GM18519 (cell line): Measurements from ENCODE around the gene GRHL3.

Source experiments
- ATAC-seq: cut with Tn5 transposase; IDR thresholded peaks from one replicate; pipeline ENCODE4 v1.9.1; 2021; ENCODE audit warnings: mild to moderate bottlenecking, moderate library complexity; ENCODE audit not compliant: unreplicated experiment, low FRiP score

Gene GRHL3

GRCh38 chr1:24317081-24317480, 2.1 kb upstream of the GRHL3 start:
- no peak for ATAC-seq

DNA sequence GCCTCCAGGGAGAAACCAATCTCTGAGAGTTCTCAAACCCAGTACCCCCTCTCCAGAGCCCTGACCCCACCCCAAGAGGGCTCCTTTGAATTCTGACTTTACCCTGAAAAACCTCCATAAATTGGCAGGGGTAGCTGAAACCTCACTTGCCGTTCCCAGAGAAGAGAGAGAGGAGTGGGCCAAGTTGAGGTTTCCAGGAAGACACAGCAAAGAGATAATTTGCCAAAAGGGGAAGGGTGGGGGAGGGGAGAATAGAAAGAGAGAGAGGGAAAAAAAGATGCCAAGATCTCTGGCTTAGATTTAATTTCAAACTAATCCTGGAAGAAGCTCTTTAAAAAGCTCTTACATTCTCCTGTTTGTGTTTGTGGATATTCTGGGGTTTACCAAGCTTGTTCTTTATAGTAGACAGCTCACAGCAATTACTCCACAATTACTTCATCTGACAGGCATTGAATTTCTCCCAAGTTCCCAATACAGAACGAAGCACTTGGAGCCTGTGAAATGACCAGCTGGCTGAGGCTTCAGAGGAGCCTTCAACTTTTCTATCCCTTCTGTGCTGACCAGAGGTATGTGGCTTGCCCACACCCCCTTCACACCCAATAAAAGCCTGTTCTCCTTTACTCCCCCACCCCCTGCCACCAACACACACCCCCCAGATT, 1.1 kb upstream of the GRHL3 start:
- no peak for ATAC-seq

DNA sequence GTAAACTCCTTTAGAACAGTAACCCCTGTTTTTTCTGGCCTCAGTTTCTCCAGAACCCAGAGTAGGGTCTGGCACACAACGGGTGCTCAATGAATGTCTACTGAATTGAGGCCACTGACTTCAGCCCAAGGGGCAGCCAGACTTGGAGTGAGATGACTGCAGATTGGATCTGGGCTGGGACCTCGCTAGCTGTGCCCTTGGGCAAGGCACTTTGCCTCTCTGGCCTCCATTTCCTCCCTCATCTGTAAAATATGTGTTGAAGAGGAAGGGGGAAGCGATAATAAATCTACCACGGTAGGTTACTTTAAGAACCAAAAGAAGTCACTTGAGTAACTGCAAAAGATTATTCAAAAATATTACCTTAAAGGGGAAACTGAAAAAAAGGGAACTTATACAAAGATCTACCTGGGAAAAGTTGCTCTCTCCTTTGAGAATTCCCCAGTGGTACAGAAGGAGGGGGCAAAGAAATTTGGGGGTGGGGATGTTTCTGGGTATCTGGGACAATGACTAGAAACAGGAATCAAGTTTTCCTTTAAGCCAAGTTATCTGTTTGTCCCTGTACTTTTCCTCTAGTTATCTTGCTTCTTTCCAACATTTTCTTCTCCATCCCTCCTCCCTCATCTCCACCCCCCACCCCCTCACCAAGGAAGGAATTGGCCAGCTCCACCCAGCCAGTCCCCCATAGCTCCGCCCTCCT, 394 bp upstream of the GRHL3 start:
- no peak for ATAC-seq

DNA sequence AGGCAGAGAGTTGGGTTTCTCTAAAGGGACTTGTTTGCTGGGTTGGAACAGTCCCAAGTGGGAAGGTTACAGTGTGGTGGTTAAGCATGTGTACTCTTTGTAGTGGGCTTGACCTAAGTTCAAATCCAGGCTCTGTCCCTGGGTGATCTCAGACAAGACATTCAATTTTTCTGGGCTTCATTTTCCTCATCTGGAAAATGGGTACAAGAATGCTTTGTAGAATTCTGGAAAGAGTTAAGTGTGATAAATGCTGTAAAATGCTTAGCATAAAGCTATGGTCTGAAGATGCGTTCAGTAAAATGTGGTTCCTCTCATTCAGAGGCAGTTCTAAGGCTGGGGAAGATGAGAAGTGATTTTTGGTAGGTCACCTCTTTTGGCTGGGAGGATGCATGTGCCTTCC, 805 bp downstream of the GRHL3 start:
- no peak for ATAC-seq

DNA sequence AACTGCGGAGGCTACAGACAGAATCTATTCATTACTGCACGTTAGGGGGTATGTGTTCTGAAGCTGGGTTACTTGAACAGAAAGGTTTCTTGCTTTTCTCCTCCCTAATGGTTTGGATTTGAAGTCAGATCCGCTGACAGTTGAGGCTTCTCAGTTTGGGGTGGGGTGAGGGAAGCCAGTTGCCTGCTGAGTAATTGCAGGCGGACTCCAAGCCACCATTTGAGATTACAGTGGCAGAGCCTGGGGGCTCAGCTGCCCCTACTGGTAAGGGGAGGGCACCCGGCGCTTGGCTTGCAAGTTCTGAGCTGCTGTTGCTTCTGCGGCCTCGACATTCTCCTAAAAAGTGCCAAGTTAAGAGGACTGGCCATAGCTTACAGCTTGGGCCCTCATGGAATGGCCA, 2.0 kb downstream of the GRHL3 start:
- ATAC-seq = no peak

DNA sequence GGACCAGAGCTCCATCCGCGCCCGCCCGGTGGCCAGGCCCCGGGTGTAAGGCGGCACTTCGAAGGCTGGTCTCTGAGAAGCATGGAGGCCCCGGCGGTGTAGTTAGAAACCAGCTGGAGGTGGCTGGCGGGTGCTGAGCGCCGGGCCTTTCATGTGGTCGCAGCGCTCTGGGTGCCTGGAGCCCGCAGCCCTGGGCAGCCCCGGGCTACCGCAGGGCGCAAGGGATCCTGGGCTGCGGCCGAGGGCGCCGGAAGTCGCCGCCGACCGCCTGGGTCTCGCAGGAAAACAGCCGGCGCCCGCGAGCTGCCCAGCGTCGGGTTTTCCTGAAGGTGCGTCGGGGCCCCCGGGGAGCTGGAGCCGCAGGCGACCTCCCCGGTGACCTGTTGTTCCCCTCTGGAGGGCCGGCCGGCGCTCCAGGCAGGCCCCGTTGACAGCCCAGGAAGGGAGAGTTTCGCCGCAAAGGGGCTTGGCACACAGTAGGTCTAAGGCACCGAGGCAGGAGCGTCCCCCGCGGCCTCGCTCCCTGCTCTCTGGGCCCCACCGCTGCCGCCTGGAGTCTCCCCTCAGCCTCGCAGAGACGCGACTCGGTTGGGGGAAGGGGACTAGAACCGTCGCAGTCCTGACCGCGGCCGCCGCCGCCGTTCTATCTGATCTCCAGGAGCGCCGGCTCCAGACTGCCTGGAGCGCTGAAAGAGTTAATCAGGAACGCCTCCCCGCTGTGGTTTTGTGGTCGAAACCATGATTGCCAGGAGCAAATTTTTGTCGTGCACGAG, 2.7 kb downstream of the GRHL3 start:
- no peak for ATAC-seq

DNA sequence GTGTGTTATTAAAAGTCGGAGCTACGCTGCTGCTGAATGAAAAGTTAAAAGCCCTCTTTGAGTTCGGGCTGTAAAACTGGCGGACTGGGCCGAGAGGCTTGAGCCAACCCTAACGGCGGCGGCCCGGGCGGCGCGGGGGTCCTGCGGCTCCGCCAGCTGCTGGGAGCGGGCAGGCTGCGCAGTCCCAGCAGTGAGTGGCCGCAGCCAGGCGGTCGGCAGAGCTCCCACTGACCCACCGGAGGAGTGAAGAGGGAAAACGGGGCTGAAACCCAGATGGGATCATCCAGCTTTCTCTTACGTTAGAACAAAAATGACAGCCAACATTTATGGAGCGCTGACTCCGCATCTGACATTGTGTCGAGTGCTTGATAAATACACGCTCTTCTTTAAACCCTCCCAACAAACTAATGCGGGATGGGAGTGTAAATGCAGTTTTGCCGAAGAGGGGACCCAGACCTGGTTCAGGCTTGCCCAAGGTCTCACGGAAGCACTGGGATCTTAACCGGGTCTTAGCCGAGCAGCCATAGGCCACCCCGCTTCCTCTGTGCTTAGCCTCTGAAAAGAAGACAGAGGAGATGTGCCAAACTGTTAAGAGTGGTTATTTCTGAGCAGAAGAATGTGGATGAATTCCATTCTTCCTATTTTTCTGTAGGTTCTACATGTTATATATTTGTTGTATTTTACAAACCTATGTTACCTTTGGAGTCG, 3.5 kb downstream of the GRHL3 start:
- no peak for ATAC-seq

GRCh38 chr1:24323281-24323680, 4.1 kb downstream of the GRHL3 start:
- no peak for ATAC-seq

GRCh38 chr1:24324903-24325302, 5.7 kb downstream of the GRHL3 start:
- ATAC-seq = no peak

DNA sequence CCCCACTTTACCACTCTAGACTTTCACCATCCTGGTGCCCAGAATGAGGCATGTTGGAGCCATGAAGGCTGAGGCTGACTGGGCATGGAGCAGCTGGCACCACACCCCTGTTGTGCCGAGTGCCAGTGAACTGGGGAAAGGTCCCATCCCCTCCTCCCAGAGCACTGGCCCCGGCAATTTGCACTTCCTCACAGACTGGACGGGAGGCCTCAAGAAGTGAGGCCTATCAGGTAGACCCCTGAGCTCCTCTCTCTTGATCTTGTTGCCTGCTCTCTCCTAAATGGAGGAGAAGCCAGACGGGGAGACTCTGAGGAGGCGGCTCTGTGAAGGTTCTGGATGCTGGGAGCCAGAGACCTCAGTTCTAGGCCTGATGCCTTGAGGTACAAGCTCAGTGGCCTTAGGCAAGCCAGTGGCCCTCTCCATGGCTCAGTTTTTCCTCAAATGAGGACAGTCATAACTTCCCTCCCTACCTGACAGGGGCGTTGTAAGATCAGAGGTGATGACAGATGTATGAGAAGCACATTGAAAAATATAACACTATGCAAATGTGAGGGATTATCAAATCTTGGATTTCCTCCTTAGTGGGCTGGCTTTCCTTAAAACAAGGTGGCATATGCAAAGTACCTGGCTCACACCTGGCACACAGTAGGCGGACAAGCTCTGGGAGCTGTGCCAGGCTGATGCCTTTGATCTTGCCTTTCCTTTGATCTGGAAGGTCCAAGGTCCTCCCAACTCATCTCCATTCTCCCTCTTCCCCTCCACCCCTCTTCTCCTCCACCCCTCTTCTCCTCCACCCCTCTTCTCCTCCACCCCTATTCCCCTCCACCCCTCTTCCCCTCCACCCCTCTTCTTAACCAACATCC, 6.7 kb downstream of the GRHL3 start:
- no peak for ATAC-seq

DNA sequence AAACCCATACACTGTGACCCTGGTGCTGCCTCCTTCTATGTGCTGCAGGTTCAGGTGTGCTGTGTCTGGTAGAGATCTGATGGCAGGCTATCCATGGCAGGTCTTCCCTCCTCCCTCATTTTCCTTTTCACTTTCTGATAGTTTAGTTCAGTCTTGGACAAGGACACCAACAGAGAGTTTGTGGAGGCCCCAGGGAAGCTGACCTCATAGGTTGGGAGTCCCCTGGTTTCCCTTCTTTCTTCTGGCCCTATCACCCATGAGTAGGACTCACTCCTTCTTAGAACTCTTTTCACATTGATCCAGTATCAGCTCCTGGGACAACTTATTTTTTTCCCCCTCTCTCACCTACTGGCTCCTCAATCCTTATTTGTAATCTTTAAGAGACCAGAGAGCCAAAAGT, 8.3 kb downstream of the GRHL3 start:
- ATAC-seq = no peak

DNA sequence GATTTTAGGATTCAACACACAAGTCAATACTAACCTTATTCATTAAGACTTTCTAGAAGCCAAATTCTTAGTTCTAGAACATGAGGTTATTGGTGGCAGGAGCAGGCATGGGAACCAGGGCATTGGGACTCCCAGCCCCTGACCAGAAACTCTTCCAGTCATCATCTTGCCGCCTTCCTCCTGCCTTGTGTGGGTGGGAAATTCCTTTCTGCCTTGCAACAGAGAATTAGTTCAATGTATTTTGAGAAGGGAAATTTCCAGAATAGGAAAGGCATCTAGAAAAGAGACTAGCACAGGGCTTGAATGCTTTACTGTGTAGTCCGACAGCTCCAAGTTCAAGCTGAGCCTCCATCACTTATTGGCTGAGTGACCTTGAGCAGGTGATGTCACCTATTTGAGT, 8.7 kb downstream of the GRHL3 start:
- ATAC-seq = no peak

GRCh38 chr1:24329331-24329730, 10.2 kb downstream of the GRHL3 start:
- ATAC-seq = no peak

- no peak for ATAC-seq
Observed at GRCh38 chr1:24329797-24330543, 10.8 kb downstream of the GRHL3 start.

DNA sequence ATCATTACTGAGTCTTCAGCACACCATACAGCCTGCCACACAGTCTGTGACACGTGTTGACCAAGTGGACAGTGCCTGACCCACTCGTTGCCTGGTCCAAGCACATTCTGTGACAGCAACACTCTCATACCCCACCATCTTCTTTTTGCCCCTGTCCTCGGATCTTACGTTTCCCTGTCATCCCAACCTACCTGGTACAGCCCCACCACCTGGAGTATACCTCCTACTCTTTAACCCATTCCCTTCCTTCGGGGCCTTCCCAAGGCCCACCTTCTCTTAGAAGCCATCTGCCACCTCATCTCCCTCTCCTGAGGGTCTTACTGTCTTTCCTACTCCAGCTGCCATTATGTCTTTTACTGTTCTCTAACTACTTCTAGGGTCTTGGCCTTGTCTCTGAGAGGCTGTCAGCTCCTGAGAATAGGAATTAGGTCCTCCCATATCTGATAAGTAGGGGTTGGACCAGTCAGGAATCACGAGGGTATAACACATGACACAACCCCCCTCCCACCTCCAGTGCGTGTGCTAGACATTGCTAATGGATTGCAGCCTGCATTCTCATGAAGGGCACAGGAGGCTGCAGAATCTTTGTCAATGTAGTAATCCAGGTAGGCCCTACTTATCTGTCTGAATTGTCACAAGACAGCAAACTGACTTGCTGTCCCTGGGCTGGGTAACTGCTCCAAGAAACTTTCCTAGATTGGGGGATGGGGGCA, 13.0 kb downstream of the GRHL3 start:
- ATAC-seq = no peak

DNA sequence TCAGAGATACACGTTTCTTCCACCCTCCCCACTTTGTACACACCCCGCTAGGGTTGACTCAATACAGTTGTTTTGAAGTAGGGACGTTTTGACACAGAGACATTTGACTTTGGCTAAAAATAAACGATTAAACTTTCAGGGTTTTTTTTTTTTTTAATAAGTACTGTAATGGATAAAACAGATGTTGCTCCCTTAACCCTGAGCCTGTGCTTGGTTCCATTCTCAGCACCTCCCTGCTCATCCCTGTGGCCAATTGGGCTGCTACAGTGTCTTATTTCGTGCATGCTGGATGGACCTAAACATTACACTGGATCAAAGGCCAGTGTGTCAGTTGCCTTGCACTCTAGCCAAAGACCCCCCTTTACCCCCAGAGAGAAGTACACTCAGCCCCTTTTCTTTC, 16.9 kb downstream of the GRHL3 start:
- no peak for ATAC-seq

- no peak for ATAC-seq
Observed at GRCh38 chr1:24337455-24337854, 18.3 kb downstream of the GRHL3 start.

DNA sequence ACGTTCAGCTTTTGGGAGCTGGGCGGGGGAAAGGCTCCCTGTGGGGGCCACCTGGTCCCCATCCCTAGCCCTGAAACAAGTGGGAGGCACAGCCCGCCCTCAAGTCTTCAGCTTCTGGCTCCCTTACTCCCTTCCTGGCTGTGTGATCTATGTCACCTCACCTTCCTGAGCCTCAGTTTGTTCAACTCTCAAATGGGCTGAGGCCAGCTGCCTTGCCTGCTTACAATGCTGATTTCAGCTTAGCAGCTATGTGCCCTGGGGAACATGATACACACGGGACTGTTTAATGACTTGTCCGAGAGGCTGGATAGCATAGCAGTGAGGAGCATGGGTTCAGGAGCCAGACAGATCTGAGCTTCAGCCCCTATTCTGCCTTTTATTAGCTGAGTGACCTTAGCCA, 19.3 kb downstream of the GRHL3 start:
- ATAC-seq = no peak

- ATAC-seq = no peak
Observed at GRCh38 chr1:24339996-24340395, 20.8 kb downstream of the GRHL3 start.
